Measurements from ENCODE around the gene MYO7B. TPM values are rescaled to one million over a fixed set of nuclear protein-coding genes. Genes with fewer than 3 reads are reported as not detected.

Gene MYO7B
- total and polyA plus RNA-seq, 9 of the 15 experiments (the other 6 are each of a cell fraction or from before 2014, with no cell fraction given) = 0.08 TPM; not detected in 8

- CTCF ChIA-PET (ENCODE audit: low intra/inter-chr PET ratio) = no interaction called here
- no peak for TF ChIP-seq KDM5B (IDR thresholded peaks at IDR 0.05; ENCODE audit: insufficient replicate concordance, low read depth, low read length)
- no peak for TF ChIP-seq TFAP4 (CRISPR knock-in tag; IDR thresholded peaks at IDR 0.05; ENCODE audit: borderline replicate concordance)
- TF ChIP-seq ZNF609 (CRISPR knock-in tag; IDR thresholded peaks at IDR 0.05; ENCODE audit: borderline replicate concordance) = no peak
- no peak for TF ChIP-seq BRF2 (IDR thresholded peaks at IDR 0.05; ENCODE audit: borderline replicate concordance, insufficient read depth, insufficient read length)
- TF ChIP-seq FOXA1 (IDR thresholded peaks at IDR 0.05; ENCODE audit: borderline replicate concordance) = no peak
- no peak for TF ChIP-seq EZH2 (IDR thresholded peaks at IDR 0.05; ENCODE audit: borderline replicate concordance, low read depth, low read length)
- no peak for TF ChIP-seq BHLHE40 (IDR thresholded peaks at IDR 0.05; ENCODE audit: low read length)
- TF ChIP-seq CREB3 (tag; conservative IDR thresholded peaks at IDR 0.05; ENCODE audit: low read depth) = no peak
- TF ChIP-seq FOXJ3 (CRISPR knock-in tag; IDR thresholded peaks at IDR 0.05) = no peak
- no peak for TF ChIP-seq MTA1 (IDR thresholded peaks at IDR 0.05; ENCODE audit: borderline replicate concordance)
- no peak for TF ChIP-seq ZBTB43 (CRISPR knock-in tag; IDR thresholded peaks at IDR 0.05)
Measured at GRCh38 chr2:127577503-127577902, 42.0 kb downstream of the MYO7B start.

More at GRCh38 chr2:127577503-127577902, 42.0 kb downstream of the MYO7B start:
- H3K36me3 ChIP-seq (ENCODE audit: control insufficient read depth, insufficient read depth, low read length) = no peaks in the 10 kb centered on the region
- H2AFZ ChIP-seq (ENCODE audit: low read depth, low read length) = no peak overlapping the region
- POLR2A ChIA-PET = no interaction called here
- in situ Hi-C loops (cut with MboI) = no loop called here
- H3K9me3 ChIP-seq (replicated peaks; ENCODE audit: control insufficient read depth, insufficient read depth, low read depth, low read length) = no peaks in the 10 kb centered on the region
- no peak overlapping the region for H3K9ac ChIP-seq (ENCODE audit: insufficient read depth in 1 of 2, low read depth in 2 of 2, low read length in 2 of 2)
- peaks cover 8% of the 10 kb centered on the region for H4K20me1 ChIP-seq (replicated peaks; ENCODE audit: control insufficient read depth, insufficient read depth, low read length)
- FAIRE-seq (no peak), DNase-seq (ENCODE audit: extremely low read depth in 1 of 4, low spot score in 3 of 4) (no peak), ATAC-seq (no peak)
- BruUV-seq (replicated peaks) = no TSS peak
- H3K27ac ChIP-seq (ENCODE audit: extremely low read depth, low read depth, low read length) = no peak overlapping the region
- peaks cover 0 to 11% of the 10 kb centered on the region in 2 experiments; a peak in 2 of 5 replicates for H3K4me1 ChIP-seq (replicated peaks in 1 of 2; ENCODE audit: control insufficient read depth in 2 of 2, insufficient read depth in 2 of 2, low read length in 2 of 2)
- H3K9me1 ChIP-seq (ENCODE audit: control insufficient read depth, insufficient read depth, low read length) = peaks cover 3% of the 10 kb centered on the region
- no peaks in the 10 kb centered on the region for H3K79me2 ChIP-seq (ENCODE audit: control insufficient read depth, insufficient read depth, low read length)
- intact Hi-C loops (cut with micrococcal nuclease) = no loop called here
- H3K27me3 ChIP-seq (ENCODE audit: control insufficient read depth in 2 of 2, insufficient read depth in 2 of 2, low read length in 2 of 2) = peaks cover 53 to 85% of the 10 kb centered on the region in 2 experiments
- H3K4me3 ChIP-seq = no peak overlapping the region
- no peak overlapping the region for H3K4me2 ChIP-seq (ENCODE audit: insufficient read depth, low read length)
- WGBS (ENCODE audit: insufficient coverage, low coverage, missing lambda C conversion rate) = 8% methylated on average over 11 of the region's 12 CpGs

Data from K562 (cell line).